Measurements from ENCODE around the gene USP40.

- TF ChIP-seq CTCF (IDR thresholded peaks at IDR 0.05; ENCODE audit: insufficient read depth, low read length, poor library complexity, severe bottlenecking) (no peak), EZH2phosphoT487 (conservative IDR thresholded peaks at IDR 0.05; ENCODE audit: low read length) (no peak)
Measured at GRCh38 chr2:233445152-233445830, 121.3 kb downstream of the USP40 start.
